NCI-H1048 (cell line): ENCODE measurements around the gene PARP4.
A peak's percentile ranks its signal among the peaks of the same experiment; 100 is the strongest.
"Not testable (repeated sequence)": the region's sequence is repeated elsewhere in the genome, so short reads cannot be mapped to it uniquely, and the experiment has no call there.

ENCODE experiments used
- DNase-seq: peaks from one replicate; lab custom pipeline; 2025; lab: John Stamatoyannopoulos, UW

Gene PARP4

GRCh38 chr13:24512197-24512907 lies at the start of gene PARP4:
Gene PARP4 (minus strand): TSS chr13:24512778. CDS start chr13:24503776, 9,002 bp downstream.
- DNase-seq, result peak; percentile 71

DNA sequence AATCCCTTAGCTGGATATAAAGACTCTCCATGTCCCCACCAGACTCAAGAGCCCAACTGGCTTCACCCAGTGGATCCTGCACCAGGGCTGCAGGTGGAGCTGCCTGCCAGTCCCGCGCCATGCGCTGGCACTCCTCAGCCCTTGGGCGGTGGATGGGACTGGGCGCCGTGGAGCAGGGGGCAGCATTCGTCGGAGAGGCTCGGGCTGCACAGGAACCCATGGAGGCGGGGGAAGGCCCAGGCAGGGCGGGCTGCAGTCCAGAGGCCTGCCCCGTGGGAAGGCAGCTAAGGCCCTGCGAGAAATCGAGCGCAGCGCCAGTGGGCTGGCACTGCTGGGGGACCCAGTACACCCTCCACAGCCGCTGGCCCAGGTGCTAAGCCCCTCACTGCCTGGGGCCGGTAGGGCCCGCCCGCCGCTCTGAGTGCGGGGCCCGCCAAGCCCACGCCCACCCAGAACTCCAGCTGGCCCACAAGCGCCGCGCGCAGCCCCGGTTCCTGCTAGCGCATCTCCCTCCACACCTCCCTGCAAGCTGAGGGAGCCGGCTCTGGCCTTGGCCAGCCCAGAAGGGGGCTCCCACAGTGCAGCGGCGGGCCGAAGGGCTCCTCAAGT lies 48.1 kb upstream of the PARP4 start:
- not testable (repeated sequence) for DNase-seq

DNA sequence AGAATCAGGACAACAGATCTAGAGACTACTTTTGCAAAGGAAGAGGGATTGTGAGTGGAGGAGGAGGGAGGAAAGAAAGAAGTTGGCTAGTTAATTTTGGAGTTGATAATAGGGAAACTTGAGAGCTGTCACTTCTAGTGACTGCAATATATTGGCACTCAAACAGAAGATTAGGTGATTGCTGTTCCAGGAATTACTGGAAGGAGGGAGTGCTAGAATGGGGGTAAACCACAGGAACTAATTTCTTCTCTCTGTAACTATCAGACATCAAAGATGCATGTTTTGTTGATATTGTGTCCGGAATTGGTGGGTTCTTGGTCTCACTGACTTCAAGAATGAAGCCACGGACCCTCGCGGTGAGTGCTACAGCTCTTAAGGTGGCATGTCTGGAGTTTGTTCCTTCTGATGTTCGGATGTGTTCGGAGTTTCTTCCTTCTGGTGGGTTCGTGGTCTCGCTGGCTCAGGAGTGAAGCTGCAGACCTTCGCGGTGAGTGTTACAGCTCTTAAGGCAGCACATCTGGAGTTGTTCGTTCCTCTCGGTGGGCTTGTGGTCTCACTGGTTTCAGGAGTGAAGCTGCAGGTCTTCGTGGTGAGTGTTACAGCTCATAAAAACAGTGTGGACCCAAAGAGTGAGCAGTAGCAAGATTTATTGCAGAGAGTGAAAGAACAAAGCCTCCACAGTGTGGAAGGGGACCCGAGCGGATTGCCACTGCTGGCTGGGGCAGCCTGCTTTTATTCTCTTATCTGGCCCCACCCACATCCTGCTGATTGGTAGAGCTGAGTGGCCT lies 47.0 kb upstream of the PARP4 start:
- DNase-seq, result not testable (repeated sequence)

DNA sequence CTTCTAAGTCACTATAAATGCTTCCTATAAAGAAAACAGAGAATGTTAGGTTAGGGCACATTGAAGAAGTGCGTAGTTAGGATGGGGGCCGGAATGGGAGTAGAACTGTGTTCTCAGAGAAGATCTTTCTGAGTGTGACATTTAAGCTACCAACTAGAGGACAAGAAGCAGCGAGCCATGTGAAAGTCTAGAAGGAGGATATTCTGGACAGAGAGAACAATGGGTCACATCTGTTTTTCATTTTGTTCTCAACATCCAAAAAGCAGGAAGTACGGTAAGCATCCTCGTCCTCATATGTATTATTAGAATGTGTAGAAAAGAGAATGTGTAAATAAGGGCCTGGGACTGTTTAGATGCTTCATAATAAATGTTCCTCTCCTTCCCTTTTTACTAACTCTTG lies 44.5 kb upstream of the PARP4 start:
- DNase-seq, result no peak

DNA sequence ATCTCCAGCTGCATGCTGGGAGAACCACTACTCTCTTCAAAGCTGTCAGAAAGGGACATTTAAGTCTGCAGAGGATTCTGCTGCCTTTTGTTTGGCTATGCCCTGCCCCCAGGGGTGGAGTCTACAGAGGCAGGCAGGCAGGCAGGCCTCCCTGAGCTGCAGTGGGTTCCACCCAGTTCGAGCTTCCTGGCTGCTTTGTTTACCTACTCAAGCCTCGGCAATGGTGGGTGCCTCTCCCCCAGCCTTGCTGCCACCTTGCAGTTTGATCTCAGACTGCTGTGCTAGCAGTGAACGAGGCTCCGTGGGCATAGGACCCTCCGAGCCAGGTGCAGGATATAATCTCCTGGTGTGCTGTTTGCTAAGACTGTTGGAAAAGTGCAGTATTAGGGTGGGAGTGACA lies 41.3 kb upstream of the PARP4 start:
- DNase-seq, result not testable (repeated sequence)

DNA sequence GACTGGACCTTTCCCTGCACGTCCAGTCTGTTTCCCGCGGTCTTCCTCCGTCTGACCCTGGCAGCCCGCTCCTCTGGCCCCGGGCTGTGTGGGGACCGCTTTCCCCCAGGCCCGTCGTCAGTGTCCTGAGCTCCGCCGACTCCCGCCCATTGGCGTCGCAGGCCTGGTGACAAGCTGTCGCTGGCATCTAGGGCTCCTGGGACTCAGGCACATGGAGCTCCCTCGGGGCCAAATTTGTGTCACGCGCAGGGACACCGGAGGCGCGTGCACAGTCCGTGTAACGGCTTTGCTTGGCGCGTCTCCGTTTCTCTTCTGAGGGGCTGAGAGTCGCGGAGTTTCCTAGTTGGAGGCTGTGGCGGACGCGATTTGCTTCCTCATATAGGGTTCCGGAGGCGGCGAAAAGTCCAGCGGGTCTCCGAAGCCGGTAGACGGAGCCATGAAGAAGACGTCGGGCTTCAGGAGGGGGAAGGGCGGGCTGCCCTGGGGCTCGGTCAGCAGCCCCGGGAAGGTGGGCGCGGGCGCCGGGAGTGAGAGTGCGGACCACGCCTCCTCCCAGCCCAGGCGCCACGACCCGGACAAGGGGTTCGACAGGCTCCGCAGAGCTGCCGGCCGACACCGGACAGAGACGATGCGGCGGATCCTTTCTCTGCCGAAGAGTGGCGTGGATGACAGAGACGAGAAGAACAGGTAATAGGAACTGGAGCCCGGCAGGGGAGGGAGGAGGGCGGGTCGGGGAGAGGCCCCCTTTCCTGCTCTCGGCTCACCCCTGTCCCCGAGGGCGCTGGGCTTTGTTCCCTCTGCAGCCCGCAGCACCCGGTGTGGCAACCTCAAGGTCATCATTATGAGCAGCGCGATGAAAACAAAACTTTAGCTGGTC lies 29.1 kb upstream of the PARP4 start:
- not testable (repeated sequence) for DNase-seq

- no peak for DNase-seq
Observed at GRCh38 chr13:24541127-24541475, 28.5 kb upstream of the PARP4 start.

DNA sequence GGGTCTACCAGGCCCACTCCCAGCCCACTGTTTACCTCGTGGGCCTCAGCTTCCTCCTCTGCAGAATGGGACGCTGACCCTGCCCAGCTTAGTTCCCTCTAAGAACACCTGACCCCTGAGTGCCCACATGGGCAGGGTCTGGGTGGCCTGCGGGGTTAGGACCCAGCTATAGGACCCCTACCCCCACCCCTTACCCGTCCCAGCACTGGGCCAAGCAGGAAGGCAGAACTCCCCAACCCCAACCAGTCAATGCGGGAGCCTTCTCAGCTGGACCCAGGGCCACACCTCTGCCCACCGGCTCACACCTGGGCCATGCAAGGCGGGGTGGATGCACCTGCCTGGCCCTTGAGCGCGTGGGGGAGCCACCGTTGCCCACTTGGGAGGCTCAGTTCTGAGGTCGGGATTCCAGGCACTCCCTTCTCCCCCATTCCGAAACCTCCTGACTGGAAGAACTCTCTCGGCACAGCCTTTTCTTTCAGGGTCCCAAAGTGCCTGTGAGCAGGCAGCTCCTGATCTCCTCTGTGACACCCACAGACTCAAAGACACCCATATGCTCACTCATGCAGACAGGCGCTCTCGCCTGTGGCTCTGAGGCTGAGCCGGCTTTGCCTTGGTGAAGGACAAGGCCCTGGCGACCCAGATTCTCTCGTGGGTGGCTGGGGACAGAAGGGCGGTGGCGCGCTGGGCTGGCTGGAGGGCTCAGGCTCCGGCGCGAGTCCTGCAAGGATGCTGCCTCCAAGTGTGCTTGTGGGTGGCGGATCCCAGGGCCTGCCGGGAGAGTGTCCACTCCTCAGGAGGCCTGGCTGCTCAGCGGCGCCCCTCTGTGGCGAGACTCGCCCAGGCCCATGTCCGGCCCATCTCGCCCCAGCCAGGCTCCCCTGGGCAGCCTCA lies 27.9 kb upstream of the PARP4 start:
- DNase-seq, result no peak

- DNase-seq, result no peak
Observed at GRCh38 chr13:24539500-24540165, 27.1 kb upstream of the PARP4 start.

DNA sequence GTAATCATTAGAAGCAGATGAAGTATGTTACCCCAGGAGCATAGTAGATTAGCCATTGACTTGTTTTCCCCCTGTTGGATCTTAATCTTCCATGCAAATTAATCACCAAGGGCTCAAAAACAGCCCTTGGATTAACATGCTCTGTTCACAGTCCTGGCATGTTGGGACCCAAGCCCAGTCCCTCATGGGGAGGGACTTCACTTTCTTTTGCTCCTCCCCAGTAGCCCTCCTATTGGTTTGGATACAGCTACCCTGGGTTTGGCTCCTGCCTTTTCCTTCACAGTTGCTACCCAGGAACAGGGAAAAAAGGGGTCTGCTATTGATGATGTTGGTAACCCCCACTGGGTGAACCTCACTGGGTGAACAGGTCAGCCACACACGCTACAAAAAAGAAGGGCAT lies 16.9 kb upstream of the PARP4 start:
- no peak for DNase-seq

GRCh38 chr13:24528816-24529398 lies 16.3 kb upstream of the PARP4 start:
- no peak for DNase-seq

DNA sequence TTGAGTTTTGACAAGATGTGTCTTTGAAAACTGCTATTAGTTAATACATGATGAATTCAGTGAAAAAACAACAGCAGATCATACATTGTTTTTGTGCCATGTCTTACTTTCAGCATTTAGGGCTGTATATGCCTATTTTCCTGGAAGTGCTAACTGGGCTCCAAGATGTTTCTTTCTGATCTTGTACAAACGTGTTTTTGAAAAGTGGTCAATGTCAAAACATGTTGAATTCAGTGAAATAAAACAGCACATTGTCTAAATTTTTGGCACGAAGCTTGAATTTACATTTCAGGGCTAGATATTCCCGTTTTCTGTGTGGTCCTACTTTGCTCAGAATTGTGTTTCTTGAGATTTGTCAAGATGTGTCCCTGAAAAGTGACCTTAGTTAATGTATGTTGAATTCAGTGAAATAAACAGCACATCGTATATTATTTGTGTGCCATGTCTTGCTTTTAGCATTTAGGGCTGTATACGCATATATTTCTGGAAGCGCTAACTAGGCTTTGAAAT lies 14.7 kb upstream of the PARP4 start:
- no peak for DNase-seq

DNA sequence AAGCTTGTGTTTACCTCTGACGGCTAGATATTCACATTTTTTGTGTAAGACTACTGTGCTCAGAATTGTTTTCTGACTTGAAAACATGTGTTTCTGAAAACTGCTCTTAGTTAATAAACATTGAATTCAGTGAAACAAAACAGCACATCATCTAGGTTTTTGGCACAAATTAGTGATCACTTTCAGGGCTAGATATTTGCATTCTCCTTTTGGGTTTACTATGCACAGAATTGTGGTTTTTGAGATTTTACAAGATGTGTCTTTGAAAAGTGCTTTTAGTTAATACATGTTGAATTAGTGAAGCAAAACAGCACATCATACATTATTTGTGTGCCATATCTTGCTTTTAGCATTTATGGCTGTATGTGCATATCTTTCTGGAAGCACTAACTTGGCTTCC lies 8.2 kb upstream of the PARP4 start:
- no peak for DNase-seq

DNA sequence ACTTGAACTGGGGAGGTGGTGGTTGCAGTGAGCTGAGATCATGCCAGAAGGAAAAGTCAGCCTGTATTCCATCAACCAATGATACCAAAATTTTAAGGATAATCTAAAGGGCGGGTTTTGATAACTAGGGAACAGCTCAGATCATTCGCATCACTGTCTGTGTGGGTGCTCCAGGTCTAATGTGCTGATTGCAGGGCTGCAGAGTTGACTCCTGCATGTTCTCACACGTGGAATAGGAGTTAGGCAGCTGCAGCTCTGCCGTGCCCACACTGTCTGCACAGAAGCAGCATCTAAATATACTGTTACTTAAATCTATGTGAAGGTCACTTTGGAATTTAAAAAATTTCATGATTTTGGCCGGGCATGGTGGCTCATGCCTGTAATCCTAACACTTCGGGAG lies 4.3 kb upstream of the PARP4 start:
- DNase-seq, result no peak

DNA sequence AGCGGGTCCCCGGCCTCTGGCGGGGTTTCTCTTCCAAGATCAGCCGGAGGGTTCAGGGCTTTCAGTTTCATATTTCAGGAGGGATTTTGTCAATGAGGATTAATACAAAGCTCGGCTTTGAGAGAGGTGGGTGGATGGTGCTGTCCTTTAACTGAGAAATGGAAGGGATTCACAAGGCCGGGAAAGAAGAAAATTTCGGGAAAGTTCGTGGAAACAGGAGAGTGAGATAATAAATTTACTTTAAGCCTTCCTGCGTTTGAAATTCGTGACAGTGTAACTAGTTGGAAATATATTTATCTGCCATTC lies 283 bp upstream of the PARP4 start:
- DNase-seq, result no peak

DNA sequence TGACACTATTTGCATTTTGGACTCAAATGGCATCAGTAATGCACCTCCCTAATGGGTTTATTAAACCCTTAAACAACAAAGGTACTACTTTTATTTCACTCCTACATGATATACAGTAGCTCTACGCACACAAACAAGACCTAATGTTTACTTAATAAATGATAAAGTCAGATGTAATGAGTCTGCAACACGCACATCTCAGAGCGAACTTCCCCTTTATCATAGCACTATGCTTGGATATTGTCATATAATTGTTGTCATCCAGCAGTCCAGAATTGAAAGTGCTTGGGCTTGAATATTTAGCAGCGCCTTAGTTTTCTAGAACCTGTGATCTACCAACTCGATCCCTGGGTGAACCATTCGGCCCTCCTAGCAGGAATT lies 772 bp downstream of the PARP4 start:
- DNase-seq, result no peak

GRCh38 chr13:24511019-24511815 lies 1.4 kb downstream of the PARP4 start:
- no peak for DNase-seq

GRCh38 chr13:24506698-24507335 lies 5.8 kb downstream of the PARP4 start:
- DNase-seq, result no peak

- DNase-seq, result not testable (repeated sequence)
Observed at GRCh38 chr13:24506283-24506682, 6.3 kb downstream of the PARP4 start.
